Measurements from ENCODE around the gene COMT.

Gene COMT

DNA sequence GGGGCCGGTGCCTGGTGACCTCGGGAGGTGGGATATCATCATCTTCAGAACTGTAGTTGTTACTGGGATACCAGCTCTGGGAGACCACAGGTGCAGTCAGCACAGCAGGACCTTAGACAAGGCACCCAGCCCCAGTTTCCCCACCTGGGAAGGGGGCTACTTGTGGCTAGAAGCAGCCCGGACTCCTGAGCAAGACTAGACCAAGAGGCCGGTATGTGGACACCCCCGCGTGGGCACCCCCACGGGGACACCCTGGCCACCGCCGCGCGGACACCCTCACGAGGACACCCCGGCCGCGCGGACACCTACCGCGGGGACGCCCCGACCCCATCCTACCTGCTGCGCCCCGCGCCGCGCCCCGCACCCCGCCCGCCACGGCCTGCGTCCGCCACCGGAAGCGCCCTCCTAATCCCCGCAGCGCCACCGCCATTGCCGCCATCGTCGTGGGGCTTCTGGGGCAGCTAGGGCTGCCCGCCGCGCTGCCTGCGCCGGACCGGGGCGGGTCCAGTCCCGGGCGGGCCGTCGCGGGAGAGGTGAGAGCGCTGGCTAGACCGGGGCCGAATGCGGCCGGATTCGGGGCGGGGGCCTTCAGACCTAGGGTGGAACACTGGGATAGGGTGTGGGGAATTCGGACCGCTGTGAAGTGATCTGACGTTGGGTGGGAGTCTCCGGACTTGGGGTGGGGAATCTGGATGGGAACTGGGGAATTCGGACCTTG lies at the start of gene COMT, which contains the start of gene TXNRD2:
Gene COMT (plus strand): TSS at position 408 of the 718 bp plus-strand sequence. CDS start 20,755 bp downstream, outside the sequence.
Gene TXNRD2 (minus strand): TSS at position 454 of the 718 bp plus-strand sequence. CDS start 15 bp downstream, at position 439.
- H3K27me3 ChIP-seq (ENCODE audit: insufficient read depth, low read depth) = no peaks in the 10 kb centered on the region
- peak within 1 kb of the TSS; percentile 99 for H3K4me2 ChIP-seq
- no peaks in the 10 kb centered on the region for H4K20me1 ChIP-seq (ENCODE audit: insufficient read depth)
- peaks cover 19% of the 10 kb centered on the region for H3K4me1 ChIP-seq (ENCODE audit: low read depth, poor library complexity, severe bottlenecking)
- H3K4me3 ChIP-seq (IDR thresholded peaks at IDR 0.05; ENCODE audit: insufficient read depth, low read depth, low read length) = peak within 1 kb of the TSS; percentile 2
- H2AFZ ChIP-seq (ENCODE audit: low read depth) = peak within 1 kb of the TSS; percentile 95
- H3K36me3 ChIP-seq (ENCODE audit: insufficient read depth) = no peaks in the 10 kb centered on the region
- peak within 1 kb of the TSS; percentile 97 for H3K9ac ChIP-seq
- no peak for TF ChIP-seq CTCF (conservative IDR thresholded peaks at IDR 0.05; ENCODE audit: low read depth, low read length)
- peaks cover 27% of the 10 kb centered on the region for H3K79me2 ChIP-seq (ENCODE audit: insufficient read depth, low read depth)
- H3K27ac ChIP-seq = peak within 1 kb of the TSS; percentile 58

DNA sequence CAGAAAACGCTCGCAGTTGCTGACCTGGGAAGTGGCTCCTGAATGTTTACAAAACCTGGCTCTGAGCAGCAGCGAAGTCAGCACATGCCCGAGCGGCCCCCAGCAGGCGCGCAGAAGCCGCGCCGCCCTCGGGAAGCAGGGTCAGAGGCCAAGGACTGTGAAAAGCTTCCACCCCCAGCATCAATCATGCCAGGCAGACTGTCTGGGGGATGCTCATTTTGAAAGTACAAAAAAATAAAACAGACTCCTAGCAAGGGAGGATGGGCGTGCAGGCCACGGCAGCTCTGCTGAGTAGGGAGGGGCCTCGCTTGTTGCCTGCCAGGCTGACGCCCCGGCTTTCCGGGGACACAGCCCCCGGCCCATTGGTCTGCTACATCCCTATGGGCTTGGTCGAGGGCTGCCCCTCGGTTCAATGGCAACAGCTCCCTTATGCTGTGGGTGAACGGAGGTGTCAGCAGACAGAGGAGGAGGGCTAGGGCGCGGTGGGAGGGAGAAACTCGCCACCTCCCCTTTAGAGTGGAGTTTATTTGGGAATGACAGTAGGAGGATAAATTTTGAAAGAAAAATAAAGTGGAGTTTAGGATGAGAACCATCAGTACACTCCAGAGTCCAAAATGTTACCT lies 49.2 kb upstream of the COMT start:
- no peaks in the 10 kb centered on the region for H3K36me3 ChIP-seq (ENCODE audit: insufficient read depth)
- H3K27ac ChIP-seq = peak overlapping the region; percentile 97
- H3K9ac ChIP-seq = peak overlapping the region; percentile 82
- no peak overlapping the region for H3K4me3 ChIP-seq (IDR thresholded peaks at IDR 0.05; ENCODE audit: insufficient read depth, low read depth, low read length)
- peaks cover 47% of the 10 kb centered on the region for H3K4me1 ChIP-seq (ENCODE audit: low read depth, poor library complexity, severe bottlenecking)
- H3K27me3 ChIP-seq (ENCODE audit: insufficient read depth, low read depth) = no peaks in the 10 kb centered on the region
- TF ChIP-seq CTCF (conservative IDR thresholded peaks at IDR 0.05; ENCODE audit: low read depth, low read length) = no peak
- H4K20me1 ChIP-seq (ENCODE audit: insufficient read depth) = no peaks in the 10 kb centered on the region
- no peaks in the 10 kb centered on the region for H3K79me2 ChIP-seq (ENCODE audit: insufficient read depth, low read depth)
- H3K4me2 ChIP-seq = peak overlapping the region; percentile 98
- H2AFZ ChIP-seq (ENCODE audit: low read depth) = peak overlapping the region; percentile 77

DNA sequence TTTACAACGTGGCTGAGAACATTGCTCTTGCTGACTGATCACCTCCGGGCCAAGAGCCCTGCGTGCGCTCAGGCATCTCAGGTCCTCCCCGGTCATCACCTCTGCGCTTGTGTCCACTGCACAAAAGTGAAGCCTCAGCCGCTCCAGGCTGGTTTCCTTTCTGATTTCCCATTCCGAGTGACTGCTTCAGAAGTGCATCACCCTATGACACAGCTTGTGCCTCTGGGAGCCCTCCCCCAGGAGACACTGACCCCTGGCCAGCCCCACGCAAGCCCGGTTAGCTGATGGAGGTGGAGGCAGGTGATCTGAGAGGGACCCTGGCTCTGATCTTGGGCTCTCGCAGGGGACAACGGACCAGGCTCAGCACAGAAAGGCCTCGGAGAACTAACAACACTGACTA lies 48.6 kb upstream of the COMT start:
- TF ChIP-seq CTCF (conservative IDR thresholded peaks at IDR 0.05; ENCODE audit: low read depth, low read length) = no peak

DNA sequence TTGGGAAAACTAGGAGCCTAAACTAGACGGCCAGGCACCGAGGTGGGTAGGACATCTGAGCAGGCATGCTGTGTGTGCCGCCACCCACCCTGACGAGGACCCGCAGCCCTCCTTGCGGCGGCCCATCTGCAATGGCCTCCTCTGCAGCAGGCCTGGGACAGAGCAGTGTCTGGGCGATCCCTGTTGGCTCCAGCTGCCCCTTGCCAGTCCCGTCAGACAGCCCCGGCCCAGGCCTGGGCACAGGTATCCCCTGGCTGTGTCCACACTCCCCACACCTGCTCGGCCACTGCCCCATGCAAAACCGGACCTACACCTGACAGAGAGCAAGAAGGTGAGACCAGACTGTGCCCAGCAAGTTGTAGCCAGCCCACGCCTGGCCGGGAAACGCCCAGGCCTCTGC lies 48.2 kb upstream of the COMT start:
- H3K9ac ChIP-seq = no peak overlapping the region
- H3K79me2 ChIP-seq (ENCODE audit: insufficient read depth, low read depth) = no peaks in the 10 kb centered on the region
- H3K4me3 ChIP-seq (IDR thresholded peaks at IDR 0.05; ENCODE audit: insufficient read depth, low read depth, low read length) = no peak overlapping the region
- H3K27ac ChIP-seq = peak overlapping the region; percentile 97; the same call in 1 of the 2 replicates
- H2AFZ ChIP-seq (ENCODE audit: low read depth) = no peak overlapping the region
- TF ChIP-seq CTCF (conservative IDR thresholded peaks at IDR 0.05; ENCODE audit: low read depth, low read length) = no peak
- peaks cover 47% of the 10 kb centered on the region for H3K4me1 ChIP-seq (ENCODE audit: low read depth, poor library complexity, severe bottlenecking)
- H4K20me1 ChIP-seq (ENCODE audit: insufficient read depth) = no peaks in the 10 kb centered on the region
- no peak overlapping the region; the same call in 1 of the 2 replicates for H3K4me2 ChIP-seq
- no peaks in the 10 kb centered on the region for H3K27me3 ChIP-seq (ENCODE audit: insufficient read depth, low read depth)
- no peaks in the 10 kb centered on the region for H3K36me3 ChIP-seq (ENCODE audit: insufficient read depth)

More for the DNA sequence above, 48.6 kb upstream of the COMT start:
- no peaks in the 10 kb centered on the region for H3K27me3 ChIP-seq (ENCODE audit: insufficient read depth, low read depth)
- no peaks in the 10 kb centered on the region for H3K36me3 ChIP-seq (ENCODE audit: insufficient read depth)
- no peaks in the 10 kb centered on the region for H3K79me2 ChIP-seq (ENCODE audit: insufficient read depth, low read depth)
- H3K4me2 ChIP-seq = peak overlapping the region; percentile 98
- no peak overlapping the region for H2AFZ ChIP-seq (ENCODE audit: low read depth)
- H3K27ac ChIP-seq = peak overlapping the region; percentile 97
- H3K4me3 ChIP-seq (IDR thresholded peaks at IDR 0.05; ENCODE audit: insufficient read depth, low read depth, low read length) = no peak overlapping the region
- peak overlapping the region; percentile 82; the same call in 1 of the 2 replicates for H3K9ac ChIP-seq
- no peaks in the 10 kb centered on the region for H4K20me1 ChIP-seq (ENCODE audit: insufficient read depth)
- peaks cover 47% of the 10 kb centered on the region for H3K4me1 ChIP-seq (ENCODE audit: low read depth, poor library complexity, severe bottlenecking)

Data from KMS-11 (cell line).